Ureter (tissue), 1 donor: ENCODE data around the gene GAS2. TPM values are rescaled to one million over a fixed set of nuclear protein-coding genes. Genes with fewer than 3 reads are reported as not detected.
"Not testable (repeated sequence)": the region's sequence is repeated elsewhere in the genome, so short reads cannot be mapped to it uniquely, and the experiment has no call there.

Source experiments
- DNase-seq: peaks from one replicate; pipeline ENCODE4 v3.0.0-alpha.2; 2020; ENCODE audit warnings: low spot score
- total RNA-seq: library from RNA; stranded (reverse); gene quantifications from one replicate; pipeline ENCODE4 v1.2.4, GENCODE V29; 2023
- donor health status: DM: yes; HTN: yes; CAD: no.

Gene GAS2
- total RNA-seq, result 12.6 TPM

DNA sequence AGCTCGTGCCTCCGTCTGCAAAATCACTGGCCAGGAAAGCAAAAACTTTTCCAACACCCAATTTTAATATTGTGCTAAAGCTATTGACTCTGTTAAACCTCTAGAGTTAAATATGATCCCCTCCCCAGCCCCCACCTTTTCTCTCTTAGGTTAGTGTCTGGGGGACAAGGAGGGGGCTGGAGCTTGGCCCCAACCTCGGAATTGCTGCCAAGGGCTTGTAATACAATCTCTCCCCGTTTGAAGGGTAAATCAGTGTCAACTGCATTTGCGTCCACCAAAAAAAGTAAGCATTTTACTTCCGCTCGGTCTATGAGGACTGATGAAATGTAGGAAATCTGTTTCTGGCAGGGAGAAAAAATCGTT lies at the start of gene GAS2:
GAS2 (plus strand) TSS at position 287 of the 363 bp plus-strand sequence. CDS start 8,259 bp downstream, outside the sequence.
- DNase-seq, result no peak

DNA sequence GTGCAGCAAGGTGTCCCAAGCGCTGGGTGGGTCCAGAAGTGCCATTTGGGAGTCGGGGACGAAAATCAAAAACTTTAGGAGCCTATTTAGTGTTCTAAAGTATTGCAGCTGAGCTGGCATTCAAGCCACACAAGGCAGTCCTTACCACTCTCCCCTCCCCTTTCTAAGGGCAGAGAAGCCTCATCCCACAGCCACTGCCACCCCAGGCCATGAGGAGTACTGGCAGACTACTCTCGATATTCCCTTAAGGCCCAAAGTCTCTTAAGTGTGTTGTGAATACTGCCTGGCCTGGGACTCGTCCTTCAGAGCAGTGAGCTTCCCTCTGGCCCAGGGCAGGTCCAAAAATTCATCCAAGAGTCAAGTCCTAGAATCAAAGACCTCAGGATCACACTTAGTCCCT lies 48.5 kb upstream of the GAS2 start:
- no peak for DNase-seq

GRCh38 chr11:22624742-22625447 lies 41.5 kb upstream of the GAS2 start:
- peak; percentile 78 for DNase-seq

GRCh38 chr11:22625448-22626287 lies 40.7 kb upstream of the GAS2 start, which contains the start of gene FANCF:
Gene FANCF, minus strand, starts transcription at chr11:22625823. Its CDS starts 13 bp downstream, at chr11:22625810.
- DNase-seq, result peak; percentile 98

DNA sequence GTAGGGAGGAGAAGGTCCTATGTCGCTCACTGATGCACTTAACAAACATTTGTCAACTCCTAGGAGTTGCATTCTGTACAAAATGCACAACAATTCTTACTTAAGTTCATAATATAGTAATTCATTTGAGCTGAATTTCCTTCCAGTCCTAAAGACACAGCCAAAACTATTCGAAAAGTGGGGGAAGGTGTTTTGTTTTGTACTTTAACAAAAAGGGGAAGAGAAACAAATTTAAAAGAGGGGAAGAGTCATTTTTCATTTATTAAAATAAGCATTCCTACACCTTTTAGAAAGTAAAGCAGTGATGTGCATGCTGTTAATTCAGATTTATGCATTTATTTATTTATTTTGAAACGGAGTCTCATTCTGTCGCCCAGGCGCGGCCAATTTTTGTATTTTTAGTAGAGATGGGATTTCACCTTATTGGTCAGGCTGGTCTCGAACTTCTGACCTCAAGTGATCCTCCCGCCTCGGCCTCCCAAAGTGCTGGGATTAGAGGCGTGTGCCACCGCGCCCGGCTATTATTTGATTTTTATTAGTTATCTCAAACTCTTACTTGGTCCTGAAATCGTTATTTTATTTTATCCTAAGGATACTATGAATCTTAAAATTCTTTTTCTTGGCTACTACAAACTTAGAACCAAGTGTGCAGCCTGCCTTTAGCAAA lies 39.7 kb upstream of the GAS2 start:
- no peak for DNase-seq

DNA sequence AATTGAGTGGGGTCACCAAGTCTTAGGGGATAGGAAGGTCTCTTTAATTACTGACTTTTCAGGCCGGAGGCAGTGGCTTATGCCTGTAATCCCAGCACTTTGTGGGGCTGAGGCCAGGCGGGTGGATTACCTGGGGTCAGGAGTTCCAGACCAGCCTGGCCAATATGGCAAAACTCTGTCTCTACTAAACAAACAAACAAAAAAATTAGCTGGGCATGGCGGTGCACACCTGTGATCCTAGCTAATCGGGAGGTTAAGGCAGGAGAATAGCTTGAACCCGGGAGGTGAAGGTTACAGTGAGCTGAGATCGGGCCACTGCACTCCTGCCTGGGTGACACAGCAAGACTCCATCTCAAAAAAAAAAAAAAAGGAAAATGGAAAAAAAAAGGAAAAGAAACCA lies 39.0 kb upstream of the GAS2 start:
- no peak for DNase-seq

GRCh38 chr11:22633354-22633902 lies 33.0 kb upstream of the GAS2 start:
- no peak for DNase-seq

DNA sequence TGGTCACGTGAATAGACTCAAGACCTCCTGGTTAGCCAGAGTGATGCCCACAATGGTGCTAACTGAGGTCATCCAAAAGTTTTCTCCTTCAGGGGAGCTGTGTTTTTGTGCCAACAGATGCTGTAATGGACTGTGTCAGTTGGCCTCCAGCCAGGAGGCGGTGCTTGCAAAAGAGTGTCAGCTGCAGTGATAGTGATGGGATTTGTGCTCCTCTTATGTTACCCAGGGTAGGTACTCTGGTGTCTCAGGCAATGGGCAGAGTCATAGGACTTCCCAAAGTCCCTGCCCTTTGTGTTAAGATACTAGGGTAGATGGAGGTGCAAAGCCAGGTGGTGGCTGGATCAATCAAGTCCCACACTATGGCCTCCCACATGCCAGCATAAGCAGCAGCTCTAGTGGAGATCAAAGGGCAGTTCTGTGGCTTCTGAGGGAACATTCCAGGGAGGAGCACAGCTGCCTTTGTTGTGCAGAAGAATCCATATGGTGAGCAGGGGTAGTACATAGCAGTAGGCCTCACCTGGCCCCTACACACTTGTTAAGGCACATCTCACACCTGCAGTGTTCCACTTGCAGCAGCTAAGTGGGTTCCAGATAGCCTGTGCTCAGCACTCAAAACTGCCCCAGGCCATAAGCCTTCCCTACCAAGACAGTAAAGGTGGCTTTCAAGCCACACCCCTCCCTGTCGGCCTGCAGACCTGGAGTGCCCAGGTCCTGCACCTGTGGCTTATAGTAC lies 31.3 kb upstream of the GAS2 start:
- DNase-seq, result no peak

- no peak for DNase-seq
Measured at GRCh38 chr11:22635689-22636088, 30.7 kb upstream of the GAS2 start.

- no peak for DNase-seq
Measured at GRCh38 chr11:22640862-22641261, 25.5 kb upstream of the GAS2 start.

DNA sequence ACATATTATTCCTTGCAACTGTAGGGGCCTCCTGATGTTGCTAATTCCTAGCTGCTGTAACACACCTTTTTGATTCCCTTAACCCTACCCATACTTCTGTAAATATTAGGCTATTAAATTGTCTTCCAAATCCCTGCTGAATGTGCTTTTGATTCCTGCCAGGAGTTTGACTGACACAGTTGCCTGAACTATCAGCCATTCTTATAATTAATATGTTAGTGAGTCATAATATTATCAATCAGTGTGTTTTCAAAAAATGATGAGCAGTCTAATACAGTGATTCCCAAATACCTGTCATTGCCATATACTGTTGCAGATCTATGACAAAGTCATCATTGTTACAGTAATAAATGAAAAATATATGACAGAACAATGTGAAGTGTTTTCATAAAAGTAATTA lies 24.9 kb upstream of the GAS2 start:
- no peak for DNase-seq

GRCh38 chr11:22652346-22652745 lies 14.1 kb upstream of the GAS2 start:
- DNase-seq, result not testable (repeated sequence)

DNA sequence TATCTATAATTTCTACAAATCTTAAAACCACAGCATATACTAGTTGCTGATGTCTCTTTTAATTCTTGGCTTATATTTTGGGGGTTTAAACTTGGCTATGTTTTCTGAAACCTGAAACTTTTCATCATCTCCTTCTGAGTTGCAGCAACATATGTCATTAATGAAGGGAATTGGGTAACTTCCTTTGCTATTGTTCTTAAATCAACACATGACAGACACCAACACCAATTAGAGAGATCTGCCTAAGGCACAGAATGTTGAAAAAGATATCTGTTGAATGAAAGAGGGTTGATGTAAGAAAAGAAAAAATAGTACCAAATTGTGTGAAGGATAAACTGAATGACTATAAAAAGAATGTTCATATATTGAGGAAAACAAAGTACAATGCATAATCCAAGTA lies 10.3 kb upstream of the GAS2 start:
- DNase-seq, result no peak

DNA sequence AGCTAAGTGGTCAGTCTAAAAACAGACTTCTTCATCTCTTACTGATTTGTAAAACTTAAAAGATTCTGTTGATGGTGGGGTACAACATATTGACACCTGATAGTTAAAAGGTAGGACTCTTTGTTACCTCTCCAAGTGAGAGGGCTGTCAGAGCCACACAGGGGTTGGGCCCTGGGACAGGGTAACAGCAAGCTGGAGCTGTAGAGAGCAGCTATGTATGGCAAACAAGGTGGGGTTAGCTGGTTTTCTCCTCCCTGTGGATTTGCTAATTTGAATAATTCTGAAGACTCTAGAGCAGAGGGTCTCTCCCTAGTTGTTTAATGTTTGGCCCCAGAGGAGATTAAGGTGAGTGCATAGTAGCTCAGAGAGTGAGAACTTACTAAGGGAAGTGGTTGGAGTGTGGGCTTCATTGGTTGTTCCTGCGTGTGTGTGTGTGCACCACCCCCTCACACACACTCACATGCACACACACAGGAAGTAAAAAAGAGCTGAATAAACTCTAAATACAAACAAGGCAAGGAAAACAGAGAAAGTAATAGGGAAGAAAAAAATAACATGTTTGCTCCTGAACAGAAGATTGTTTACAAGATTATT lies 9.2 kb upstream of the GAS2 start:
- DNase-seq, result no peak

DNA sequence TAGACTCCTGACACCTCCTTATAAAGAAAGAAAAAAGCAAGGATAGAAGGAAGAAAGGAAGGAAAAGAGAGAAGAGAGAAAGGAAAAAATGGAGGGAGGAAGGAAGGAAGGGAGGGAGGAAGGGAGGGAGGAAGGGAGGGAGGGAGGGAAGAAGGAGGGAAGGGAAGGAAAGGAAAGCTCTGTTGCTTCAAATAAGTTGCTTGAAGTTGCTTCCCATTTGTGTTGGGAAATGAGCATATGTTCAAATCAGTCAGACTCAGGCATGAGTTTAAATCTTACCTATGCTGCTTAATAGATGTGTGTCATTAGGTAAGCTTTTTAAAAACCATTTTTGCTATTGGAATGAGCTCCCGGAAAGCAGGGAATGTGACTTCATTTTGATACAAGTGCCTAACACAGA lies 6.6 kb upstream of the GAS2 start:
- no peak for DNase-seq

- no peak for DNase-seq
Measured at GRCh38 chr11:22666688-22667439, 453 bp downstream of the GAS2 start.

DNA sequence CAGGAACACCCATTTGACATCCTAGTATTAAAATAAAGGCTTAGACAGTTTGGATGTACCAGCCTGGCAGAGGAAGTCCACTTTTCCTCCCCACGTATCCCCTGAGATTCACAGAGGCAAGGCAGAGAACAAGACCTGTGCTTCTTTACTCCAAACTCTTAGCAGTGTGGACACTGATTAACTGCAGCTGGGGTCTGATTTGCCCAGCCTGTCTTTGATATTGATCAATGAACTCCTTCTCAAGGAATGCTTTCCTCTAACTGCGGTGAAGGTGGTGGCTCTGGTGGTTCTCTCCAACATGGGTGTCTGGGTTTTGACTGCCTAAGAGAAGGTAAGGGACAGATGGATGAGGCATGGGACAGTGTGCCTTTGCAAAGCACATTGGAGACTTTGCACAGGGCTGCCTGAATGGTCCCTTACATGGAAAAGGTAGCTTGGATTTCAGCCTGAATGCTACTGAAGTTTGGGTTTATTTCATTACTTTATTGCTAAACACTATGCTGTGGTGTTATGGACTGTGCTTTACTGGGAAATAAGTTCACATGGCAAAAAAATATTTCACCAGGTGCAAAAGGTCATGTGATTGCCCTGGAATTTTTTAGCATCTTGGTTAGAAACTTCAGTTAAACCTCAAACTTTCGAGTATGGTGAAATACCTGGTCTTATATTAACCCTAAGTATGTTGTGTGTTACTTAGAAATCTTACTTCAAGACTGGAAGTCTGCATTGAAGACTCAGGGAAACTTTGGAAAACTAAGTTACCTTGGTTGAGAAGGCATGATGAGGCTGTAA lies 1.8 kb downstream of the GAS2 start:
- DNase-seq, result no peak

DNA sequence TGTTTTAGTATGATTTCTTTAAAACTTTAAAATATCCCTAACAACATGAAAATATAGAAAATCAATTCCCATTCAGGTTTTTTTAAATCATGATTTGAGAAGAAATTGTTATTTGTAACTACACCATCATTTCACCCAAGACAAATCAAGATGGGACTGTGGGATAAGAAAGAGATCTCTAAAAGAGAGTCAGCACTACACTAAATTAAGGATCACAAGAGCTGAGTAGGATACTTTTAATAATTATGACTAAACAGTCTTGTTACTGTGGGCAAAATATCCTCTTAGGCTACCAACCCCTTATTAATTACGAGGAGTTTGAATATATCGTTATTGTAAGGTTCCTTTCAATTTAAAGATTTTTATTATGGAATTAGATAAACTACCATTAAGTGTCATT lies 3.0 kb downstream of the GAS2 start:
- no peak for DNase-seq

- no peak for DNase-seq
Measured at GRCh38 chr11:22670830-22671229, 4.4 kb downstream of the GAS2 start.

GRCh38 chr11:22671751-22672150 lies 5.3 kb downstream of the GAS2 start:
- DNase-seq, result no peak
